Measurements from ENCODE around the gene AVPR1B.
A peak's percentile ranks its signal among the peaks of the same experiment; 100 is the strongest.

The AVPR1B gene, protein sequence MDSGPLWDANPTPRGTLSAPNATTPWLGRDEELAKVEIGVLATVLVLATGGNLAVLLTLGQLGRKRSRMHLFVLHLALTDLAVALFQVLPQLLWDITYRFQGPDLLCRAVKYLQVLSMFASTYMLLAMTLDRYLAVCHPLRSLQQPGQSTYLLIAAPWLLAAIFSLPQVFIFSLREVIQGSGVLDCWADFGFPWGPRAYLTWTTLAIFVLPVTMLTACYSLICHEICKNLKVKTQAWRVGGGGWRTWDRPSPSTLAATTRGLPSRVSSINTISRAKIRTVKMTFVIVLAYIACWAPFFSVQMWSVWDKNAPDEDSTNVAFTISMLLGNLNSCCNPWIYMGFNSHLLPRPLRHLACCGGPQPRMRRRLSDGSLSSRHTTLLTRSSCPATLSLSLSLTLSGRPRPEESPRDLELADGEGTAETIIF

DNA sequence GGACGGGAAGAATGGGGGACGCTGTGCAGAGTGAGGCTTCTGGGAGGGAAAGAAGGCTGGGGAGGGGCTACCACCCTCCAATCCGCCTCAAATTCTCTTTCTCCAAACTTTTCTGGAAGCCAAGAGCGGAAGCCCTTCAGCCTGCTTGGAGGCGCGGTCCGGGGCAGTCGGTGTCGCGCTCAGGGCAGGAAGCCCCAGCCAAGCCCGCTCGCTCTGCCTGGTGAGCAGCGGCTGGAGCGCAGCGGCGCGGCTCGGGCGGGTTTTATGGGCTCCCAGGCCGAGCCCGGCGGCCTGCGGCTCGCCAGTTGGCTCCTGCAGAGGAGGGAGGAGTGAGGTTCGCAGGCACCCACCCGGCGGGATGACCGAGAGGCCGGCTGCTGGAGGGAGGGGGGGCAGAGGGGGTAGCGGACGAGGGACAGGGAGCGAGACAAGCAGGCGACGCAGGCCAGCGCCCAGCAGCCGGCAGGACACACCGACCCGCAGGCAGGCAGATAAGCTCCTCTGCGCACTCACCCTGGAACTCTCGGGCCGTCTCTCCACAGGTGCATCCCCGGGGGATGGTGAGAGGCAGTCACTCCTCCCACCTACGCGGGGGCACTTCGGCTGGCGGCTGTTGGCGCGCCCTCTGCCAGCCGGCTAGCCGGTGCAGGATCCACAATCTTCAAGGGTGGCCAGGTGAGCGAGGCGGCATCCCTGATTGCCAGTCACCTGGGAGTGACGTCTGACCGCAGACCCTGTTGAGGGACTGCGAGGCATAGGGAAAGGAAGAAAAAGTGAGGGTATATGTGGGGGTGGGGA lies at the start of gene AVPR1B:
Gene AVPR1B (minus strand): TSS at position 238 of the 798 bp plus-strand sequence. CDS start 498 bp downstream, outside the sequence.
- peak; percentile 70 for DNase-seq (ENCODE audit: low spot score)

GRCh38 chr1:206145771-206146290 lies 28.6 kb upstream of the AVPR1B start:
- no peak for DNase-seq (ENCODE audit: low spot score)

DNA sequence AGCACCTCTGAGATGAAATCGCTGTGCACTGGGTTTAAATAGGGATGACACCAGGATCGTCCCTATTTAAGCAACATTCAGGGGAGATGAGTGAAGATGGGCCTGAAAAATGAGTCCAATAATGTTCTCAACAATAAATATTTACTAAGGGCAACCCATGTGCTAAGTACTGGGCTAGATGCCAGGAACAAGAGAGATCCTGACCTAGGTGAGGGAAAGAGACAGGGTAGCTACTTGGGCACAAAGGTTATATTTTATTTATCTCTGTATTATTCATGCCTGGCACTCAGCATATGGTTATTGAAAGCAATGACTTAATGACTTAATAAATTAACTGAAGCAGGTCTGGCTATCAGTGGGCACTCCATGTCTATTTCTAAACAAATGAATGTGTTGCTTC lies 27.4 kb upstream of the AVPR1B start:
- DNase-seq (ENCODE audit: low spot score), result no peak

- no peak for DNase-seq (ENCODE audit: low spot score)
These were observed 26.5 kb upstream of the AVPR1B start for GRCh38 chr1:206143537-206144172.

DNA sequence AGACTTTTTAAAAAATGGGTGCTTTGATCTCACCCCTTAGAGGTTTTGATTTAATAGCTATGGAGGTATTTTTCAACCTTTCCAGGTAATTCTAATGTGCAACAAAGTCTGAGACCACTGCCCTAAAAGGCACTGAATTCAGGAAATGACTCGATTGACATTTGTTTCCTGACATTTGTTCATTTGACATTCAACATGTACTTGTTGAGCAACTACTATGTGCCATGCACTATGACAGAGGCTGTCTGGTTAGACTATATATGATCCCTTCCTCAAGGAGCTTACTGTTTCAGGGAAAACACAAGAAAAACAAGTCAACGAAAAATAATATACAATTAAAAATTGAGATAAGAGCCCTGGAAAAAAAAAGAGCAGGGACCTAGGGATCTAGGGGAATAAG lies 25.6 kb upstream of the AVPR1B start:
- DNase-seq (ENCODE audit: low spot score), result no peak

- no peak for DNase-seq (ENCODE audit: low spot score)
These were observed 24.8 kb upstream of the AVPR1B start for GRCh38 chr1:206142011-206142410.

- no peak for DNase-seq (ENCODE audit: low spot score)
These were observed 19.1 kb upstream of the AVPR1B start for GRCh38 chr1:206136241-206136640.

DNA sequence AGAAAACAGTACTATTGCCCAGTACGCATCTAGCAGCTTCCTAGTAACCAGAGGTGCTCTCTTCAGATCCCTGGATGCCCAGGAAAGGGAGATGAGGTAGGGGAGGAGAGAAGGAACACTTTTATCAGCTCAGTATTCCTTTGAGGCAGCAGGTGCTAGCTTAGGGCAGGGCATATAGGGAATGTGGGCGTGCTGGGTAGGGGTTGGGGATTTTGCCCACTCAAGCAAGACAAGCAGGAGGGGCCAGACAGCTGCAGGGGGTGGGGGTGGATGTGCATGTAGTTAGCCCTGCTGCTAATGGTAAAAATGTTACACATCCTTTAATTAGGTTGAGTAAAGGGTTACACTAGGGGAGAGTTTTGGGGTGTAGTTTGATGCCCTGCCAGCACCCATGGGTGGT lies 18.1 kb upstream of the AVPR1B start:
- DNase-seq (ENCODE audit: low spot score), result no peak

- no peak for DNase-seq (ENCODE audit: low spot score)
These were observed 16.7 kb upstream of the AVPR1B start for GRCh38 chr1:206133751-206134415.

DNA sequence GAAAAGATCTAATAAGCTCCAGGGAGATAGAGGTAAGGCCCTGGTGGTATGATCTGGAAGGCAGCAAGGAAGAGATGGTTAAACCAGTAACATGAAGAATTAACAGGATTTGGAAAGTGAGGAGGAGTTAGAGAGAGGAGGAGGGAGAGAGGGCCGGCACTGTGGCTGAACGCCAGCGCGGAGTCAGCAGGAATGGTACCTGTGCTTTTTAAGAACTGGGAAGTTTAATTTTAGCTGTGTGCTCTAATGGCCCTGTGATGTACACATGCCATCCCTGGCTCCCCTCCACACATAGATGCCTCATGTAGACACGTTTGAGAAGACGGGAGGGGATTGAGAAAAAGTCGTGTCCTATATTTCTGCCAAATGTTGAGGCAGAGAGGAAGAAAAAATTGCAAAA lies 13.8 kb upstream of the AVPR1B start:
- no peak for DNase-seq (ENCODE audit: low spot score)

GRCh38 chr1:206128196-206128595 lies 11.0 kb upstream of the AVPR1B start:
- DNase-seq (ENCODE audit: low spot score), result no peak

GRCh38 chr1:206127336-206127735 lies 10.1 kb upstream of the AVPR1B start:
- DNase-seq (ENCODE audit: low spot score), result no peak

DNA sequence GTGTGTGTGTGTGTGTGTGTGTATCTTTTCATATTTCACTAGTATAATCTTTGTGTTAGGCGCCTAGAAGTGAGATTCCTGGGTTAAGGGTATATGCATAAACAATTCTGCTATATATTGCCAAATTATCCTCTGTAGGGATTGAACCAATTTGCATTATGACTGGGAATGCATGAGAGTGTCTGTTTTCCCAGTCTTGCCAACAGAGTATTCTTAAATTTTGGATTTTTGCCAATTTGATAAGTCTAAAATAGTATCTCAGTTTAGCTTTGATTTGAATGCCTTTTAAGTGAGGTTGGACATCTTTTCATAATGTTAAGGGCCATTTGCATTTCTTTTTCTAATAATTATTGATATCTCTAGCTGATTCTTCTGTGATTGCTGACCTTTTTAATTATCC lies 8.2 kb upstream of the AVPR1B start:
- DNase-seq (ENCODE audit: low spot score), result no peak

GRCh38 chr1:206122686-206123085 lies 5.5 kb upstream of the AVPR1B start:
- no peak for DNase-seq (ENCODE audit: low spot score)

GRCh38 chr1:206121269-206121668 lies 4.1 kb upstream of the AVPR1B start:
- no peak for DNase-seq (ENCODE audit: low spot score)

GRCh38 chr1:206120406-206120805 lies 3.2 kb upstream of the AVPR1B start:
- no peak for DNase-seq (ENCODE audit: low spot score)

GRCh38 chr1:206116873-206117150 lies 376 bp downstream of the AVPR1B start:
- DNase-seq (ENCODE audit: low spot score), result no peak

- no peak for DNase-seq (ENCODE audit: low spot score)
These were observed 856 bp downstream of the AVPR1B start for GRCh38 chr1:206116191-206116872.

DNA sequence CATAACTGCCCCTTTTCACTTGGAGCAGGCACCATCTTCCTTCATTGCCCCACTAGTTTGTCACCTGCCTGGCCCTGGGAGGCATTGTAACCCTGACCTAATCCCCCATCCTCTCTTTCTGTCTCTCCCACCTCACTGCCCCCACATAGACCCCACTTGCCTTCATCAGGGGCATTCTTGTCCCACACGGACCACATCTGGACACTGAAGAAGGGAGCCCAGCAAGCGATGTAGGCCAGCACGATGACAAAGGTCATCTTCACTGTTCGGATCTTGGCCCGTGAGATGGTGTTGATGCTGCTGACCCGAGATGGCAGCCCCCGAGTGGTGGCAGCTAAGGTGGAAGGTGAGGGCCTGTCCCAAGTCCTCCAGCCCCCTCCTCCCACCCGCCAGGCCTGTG lies 1.4 kb downstream of the AVPR1B start:
- DNase-seq (ENCODE audit: low spot score), result no peak

DNA sequence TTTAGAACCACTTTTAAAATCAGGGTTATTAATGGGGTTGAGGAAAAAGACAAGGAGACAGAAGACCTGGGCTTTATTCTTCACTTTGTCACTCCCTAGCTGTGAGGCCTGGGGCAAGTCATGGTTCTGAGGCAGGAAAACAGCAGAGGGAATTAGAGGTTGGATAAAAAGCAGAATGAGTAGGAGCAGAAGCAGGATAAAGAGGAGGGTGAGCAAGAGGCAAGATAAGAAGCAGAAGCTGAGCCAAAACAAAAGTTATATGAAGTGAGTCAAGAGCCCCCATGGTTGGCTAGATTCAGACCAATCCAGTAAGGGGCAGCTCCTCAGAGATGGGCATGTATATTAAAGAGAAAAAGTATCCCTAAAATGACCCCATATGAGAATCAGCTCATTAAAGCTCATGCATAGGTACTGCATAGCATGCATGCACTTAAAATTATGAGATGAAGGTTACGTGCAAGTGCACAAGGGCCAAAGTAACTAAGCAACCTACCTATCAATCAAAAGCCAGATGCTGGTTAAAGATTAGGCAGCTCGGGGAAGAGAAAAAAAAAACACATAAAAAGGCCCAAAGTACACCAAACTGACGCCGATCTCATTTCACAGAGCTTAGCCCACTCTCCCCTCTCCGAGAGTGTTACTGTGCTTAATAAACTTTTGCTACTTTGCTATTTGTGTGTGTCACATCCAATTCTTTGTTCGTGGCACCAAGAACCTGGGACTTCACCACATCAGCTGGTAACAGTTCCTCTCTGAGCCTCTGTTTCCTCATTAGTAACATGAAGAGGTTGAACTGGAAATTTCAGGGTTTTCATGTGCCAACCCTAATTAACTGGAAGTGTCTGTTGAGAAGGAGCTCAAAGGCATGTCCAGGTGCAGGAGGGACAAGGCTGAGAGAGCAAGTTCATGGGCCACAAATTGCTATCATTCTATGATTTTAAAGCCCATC lies 2.2 kb downstream of the AVPR1B start:
- no peak for DNase-seq (ENCODE audit: low spot score)
